GM12874 (cell line): ENCODE results near the gene AFF2.

Source experiments
- TF ChIP-seq, protein P1 (sequence below): IDR thresholded peaks from 2 replicates; pipeline ENCODE4 v1.5.1; 2011; ENCODE audit warnings: low read depth, mild to moderate bottlenecking, control low read depth, low read length, moderate library complexity; ENCODE audit not compliant: insufficient read depth

The AFF2 gene

DNA sequence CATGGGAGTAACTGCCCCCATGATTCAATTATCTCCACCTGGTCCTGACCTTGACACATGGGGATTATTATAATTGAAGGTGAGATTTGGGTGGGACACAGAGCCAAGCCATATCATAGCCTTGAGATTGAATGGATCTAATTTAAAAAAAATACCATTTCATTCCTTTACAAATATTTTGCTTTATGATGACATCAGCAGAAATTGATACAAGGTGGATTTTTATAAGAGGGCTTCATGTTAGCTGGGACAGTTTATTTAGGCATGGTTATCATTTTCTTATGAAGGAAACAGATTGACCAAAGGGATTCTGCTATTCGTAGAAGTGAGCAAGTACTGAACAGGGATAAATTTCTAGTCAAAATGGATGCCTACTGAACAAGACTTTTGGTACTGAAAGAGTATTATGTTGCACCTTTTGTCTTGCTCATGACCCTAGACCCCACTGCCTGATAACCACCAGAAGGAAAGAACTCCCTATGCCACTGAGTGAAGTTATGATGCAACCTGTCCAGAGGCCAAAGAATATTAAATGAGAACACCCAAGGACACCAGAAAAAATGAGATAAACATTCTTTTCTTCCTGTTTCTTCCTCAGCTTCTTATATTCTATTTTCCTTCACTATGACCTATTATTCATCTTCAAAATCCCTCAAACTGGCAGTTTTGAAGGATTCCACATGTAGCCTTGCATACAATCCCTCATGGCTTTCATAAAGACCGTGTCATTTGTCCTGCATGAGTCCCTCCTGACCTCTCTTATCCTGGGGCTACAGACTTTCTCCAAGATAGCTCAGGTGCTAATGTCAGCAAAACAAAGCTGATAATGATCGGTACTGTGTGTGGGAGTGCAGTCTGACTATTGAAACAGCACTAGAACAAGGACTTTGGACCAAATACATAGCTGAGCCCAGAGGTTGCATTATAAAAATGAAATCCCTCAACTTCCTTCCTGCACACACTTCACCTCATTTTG lies 118.3 kb downstream of the AFF2 start:
- TF ChIP-seq, protein P1, sequence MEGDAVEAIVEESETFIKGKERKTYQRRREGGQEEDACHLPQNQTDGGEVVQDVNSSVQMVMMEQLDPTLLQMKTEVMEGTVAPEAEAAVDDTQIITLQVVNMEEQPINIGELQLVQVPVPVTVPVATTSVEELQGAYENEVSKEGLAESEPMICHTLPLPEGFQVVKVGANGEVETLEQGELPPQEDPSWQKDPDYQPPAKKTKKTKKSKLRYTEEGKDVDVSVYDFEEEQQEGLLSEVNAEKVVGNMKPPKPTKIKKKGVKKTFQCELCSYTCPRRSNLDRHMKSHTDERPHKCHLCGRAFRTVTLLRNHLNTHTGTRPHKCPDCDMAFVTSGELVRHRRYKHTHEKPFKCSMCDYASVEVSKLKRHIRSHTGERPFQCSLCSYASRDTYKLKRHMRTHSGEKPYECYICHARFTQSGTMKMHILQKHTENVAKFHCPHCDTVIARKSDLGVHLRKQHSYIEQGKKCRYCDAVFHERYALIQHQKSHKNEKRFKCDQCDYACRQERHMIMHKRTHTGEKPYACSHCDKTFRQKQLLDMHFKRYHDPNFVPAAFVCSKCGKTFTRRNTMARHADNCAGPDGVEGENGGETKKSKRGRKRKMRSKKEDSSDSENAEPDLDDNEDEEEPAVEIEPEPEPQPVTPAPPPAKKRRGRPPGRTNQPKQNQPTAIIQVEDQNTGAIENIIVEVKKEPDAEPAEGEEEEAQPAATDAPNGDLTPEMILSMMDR: no peak

DNA sequence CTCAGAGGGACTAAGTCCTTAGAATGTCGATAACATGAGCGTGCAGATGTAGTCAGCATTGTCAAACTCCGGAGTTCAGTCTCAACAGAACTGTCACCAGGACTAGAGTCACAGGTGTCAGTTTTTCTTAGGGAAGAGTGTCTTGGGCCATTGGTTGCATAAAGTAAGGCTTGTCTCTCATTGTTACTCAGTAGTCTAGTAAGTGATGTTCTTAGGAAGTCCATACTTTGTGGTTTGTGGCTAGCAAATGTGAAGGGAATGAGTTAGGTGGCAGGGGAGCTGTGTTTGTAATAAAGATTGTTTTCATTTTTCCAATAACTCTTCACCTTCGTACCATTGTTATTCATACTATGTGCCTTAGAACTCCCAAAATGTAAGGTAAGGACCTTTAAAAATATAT lies 119.6 kb downstream of the AFF2 start:
- TF ChIP-seq, protein P1: no peak

DNA sequence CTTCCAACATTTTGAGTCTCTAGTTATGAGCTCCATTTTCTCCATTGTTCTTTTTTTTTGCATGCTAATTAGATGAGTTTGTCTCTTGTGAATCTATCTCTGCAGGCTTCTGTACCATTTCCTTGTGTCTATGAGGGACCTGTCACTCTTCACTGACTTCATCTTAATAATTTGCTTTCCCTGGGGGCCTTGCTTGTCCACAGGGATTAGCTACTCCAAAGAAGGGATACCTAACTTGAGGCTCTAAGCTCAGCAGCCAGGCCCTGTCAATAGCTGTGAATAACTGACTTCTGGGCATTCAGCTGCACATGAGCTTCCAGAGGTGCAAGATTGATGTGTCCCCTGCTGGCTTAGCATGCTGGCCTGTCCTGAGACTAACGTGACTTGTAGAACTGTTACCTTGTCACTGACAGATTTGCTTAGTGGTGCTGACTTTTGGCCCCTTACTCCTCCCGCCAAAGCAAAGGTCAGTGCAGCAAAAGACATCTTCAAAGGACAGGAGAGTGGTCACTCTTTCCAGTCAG lies 124.6 kb downstream of the AFF2 start:
- TF ChIP-seq, protein P1: no peak

DNA sequence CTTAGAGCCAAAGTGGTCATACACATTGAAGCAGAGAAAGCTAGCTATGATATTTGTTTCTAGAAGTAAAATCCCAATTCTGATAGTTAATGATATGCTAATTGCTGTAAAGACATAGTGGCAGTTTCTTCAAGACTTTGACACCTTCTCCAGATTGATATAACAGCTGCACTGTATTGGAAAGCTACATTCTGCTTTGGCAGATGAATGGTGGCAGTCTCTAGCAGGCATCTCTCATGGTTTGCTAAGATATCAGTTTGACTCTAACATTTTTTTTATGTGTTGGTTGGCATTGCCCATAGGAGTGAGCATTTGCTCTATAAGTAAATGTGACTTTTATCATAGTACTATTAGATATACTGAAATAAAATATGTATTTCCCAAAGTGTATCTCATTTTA lies 128.2 kb downstream of the AFF2 start:
- TF ChIP-seq, protein P1: no peak

DNA sequence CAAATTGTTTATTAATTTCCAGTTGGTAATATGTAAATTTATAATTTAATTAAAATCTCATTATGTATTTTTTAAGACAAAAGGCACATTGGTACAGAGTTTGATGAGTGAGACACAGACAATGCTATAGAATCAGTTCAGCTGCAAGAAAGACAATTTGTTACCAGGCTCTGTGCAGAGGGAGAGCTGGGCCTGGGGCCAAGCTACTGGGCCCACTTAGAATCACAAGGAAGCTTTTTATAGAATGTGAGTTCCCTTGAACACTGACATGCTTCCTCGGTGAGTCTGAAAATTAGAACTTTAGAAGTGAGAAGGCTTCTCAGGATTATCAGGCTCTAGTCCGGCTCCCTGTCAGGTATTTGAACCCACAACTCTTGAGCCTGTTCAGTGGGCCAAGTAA lies 129.0 kb downstream of the AFF2 start:
- TF ChIP-seq, protein P1: no peak

DNA sequence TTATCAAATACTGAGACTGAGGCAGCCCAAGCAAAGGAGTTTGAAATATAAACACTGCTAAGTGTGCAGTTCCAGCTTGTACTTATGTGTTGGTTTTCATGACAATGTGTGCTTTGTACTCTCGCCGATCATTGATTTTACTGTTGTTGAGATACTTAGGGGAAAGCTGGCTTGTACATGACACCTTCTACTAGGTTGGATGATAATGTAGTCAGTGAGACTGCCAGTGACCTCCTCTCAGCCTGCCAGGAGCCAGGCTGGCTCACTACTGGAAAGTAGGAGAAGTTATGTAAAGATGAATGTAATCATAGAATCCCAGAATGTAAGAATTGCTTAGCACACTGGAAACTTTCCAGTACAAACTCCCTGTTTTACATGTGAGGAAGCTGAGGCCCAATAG lies 132.0 kb downstream of the AFF2 start:
- TF ChIP-seq, protein P1: no peak

DNA sequence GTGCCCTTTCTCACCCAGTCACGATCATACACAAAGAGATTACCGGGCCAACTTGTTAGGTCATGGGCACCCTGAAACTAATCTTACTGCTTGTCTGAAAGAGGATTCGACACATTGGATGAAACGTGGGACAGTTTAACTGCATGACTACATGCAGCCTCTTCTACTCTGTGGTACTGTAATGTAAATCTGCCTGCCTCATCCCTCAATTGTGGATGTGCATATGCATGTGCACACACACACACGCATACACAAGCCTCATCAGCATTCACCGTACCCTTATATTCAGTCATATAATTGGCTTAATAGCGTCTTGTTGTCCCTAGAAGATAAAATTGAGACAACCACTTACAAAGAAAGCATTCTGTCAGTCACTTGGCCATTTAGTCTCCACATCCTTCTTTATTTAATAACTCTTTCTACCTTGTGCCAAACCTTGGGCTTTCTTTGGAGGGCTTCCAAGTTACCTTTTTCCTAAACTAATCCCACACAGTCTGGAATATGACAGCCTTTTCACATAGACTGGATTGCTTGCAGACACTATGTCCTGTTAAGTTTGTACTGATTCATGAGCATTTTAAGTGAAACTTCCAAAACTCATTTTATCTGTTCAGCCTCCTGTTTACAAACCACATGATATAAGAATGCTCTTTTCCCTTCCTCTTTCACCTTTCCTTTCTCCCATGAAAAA lies 132.9 kb downstream of the AFF2 start:
- TF ChIP-seq, protein P1: no peak
